Lower leg skin (tissue), 4 donors: ENCODE results near the gene NDUFB5. TPM values are rescaled to one million over a fixed set of nuclear protein-coding genes. Genes with fewer than 3 reads are reported as not detected.

Experiments
- DNase-seq, 2 donors: peaks; one replicate each; pipeline ENCODE4 v3.0.0-alpha.2; 2019; ENCODE audit warnings: low spot score in 2 of 2
- H3K4me3 ChIP-seq: fragments of 200-600 bp; sonication (generic); 2 replicates; pipeline ENCODE4 v1.5.1; 2017; ENCODE audit warnings: mild to moderate bottlenecking, low read depth; ENCODE audit not compliant: poor library complexity, severe bottlenecking
- POLR2A ChIP-seq, 2 donors: fragments of 450-650 bp; IDR thresholded peaks; one replicate each; pipeline ENCODE4 v1.6.1; 2016 to 2017; ENCODE audit warnings: antibody characterized with exemption in 2 of 2, mild to moderate bottlenecking in 1 of 2, moderate library complexity in 1 of 2
- whole genome bisulfite sequencing, 2 donors: methylation state at CpG; one replicate each; pipeline ENCODE4 v1.1.5; 2018; 5-methylcytosine and 5-hydroxymethylcytosine counted together
- intact Hi-C: fragments of 100-400 bp; cut with DNase I; formaldehyde crosslinking; loops from one replicate; pipeline ENCODE4 v1.15.0; 2023; ENCODE audit warnings: low total_unique reads
- total RNA-seq, 4 donors: library from RNA; depleted of rRNA; stranded (reverse); fragments of >200 nt; gene quantifications; one replicate each; pipeline ENCODE4 v1.1.0, GENCODE V29; 2016
- TF ChIP-seq, protein P1 (sequence below), 3 donors: fragments of 450-650 bp; IDR thresholded peaks; one replicate each; pipeline ENCODE4 v1.5.1; 2016; ENCODE audit warnings: antibody characterized with exemption in 3 of 3, mild to moderate bottlenecking in 3 of 3, moderate library complexity in 2 of 3

Gene NDUFB5
- total RNA-seq: 10 to 100 TPM; 61.1 to 92.5 (median 78.3) TPM

DNA sequence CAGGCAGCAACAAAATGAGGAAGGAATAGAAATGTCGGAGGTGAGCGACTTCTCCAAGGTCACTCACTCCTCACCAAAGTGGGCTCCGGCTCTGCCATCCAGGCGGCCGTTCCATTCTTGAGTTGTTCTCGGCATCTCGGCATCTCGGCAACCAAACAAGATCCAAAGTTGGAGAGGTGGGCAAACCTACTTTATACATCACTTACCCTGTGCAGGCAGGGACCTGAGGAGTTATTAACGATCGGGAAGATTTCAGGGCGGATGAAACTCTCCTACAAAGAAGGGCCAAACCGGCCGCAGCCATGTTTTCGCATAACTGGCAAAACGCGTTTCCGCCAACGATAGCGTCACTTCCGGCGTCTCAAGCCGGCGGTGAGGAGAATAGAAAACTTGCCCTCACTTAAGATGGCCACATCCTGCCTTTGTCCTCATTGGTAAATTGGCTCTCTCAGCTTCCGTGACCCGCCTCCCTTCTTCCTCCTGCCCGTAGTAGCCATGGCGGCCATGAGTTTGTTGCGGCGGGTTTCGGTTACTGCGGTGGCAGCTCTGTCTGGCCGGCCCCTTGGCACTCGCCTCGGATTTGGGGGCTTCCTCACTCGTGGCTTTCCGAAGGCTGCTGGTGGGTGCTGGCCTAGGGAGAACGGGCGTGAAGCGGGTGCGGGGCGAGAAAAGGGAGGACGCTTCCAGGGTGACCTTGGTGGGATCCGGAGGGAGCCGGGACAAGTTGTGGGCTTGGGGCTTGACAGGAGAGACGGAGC is at the start of gene NDUFB5, which contains the start of gene MRPL47:
Gene NDUFB5, plus strand, starts transcription at position 474 of the 758 bp plus-strand sequence. Its CDS starts 22 bp downstream, at position 496.
Gene MRPL47, minus strand, starts transcription at position 318 of the 758 bp plus-strand sequence. Its CDS starts 14 bp downstream, at position 304.
- DNase-seq: peak; percentile 95 to 98
- TF ChIP-seq, protein P1, sequence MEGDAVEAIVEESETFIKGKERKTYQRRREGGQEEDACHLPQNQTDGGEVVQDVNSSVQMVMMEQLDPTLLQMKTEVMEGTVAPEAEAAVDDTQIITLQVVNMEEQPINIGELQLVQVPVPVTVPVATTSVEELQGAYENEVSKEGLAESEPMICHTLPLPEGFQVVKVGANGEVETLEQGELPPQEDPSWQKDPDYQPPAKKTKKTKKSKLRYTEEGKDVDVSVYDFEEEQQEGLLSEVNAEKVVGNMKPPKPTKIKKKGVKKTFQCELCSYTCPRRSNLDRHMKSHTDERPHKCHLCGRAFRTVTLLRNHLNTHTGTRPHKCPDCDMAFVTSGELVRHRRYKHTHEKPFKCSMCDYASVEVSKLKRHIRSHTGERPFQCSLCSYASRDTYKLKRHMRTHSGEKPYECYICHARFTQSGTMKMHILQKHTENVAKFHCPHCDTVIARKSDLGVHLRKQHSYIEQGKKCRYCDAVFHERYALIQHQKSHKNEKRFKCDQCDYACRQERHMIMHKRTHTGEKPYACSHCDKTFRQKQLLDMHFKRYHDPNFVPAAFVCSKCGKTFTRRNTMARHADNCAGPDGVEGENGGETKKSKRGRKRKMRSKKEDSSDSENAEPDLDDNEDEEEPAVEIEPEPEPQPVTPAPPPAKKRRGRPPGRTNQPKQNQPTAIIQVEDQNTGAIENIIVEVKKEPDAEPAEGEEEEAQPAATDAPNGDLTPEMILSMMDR (IDR thresholded peaks at IDR 0.05): no peak
- no peak for TF ChIP-seq POLR2A (IDR thresholded peaks at IDR 0.05)
- 1% methylated on average over 45 of the region's 45 CpGs for WGBS, 2 donors
- intact Hi-C loops: no loop called here
- peak within 1 kb of the TSS; percentile 92 for H3K4me3 ChIP-seq

- intact Hi-C loops: loop anchor here (10.0 kb wide), 1 partner anchor 134 kb away; no protein-coding TSS in a partner anchor
- no peak overlapping the region for H3K4me3 ChIP-seq
- peak; percentile 57 to 90 for DNase-seq
- WGBS, 2 donors: 1 to 6% methylated on average over 3 of the region's 3 CpGs
- TF ChIP-seq, protein P1 (IDR thresholded peaks at IDR 0.05): no peak
- no peak for TF ChIP-seq POLR2A (IDR thresholded peaks at IDR 0.05)
Observed at GRCh38 chr3:179558742-179559364, 45.7 kb upstream of the NDUFB5 start.

GRCh38 chr3:179560791-179561190 is 43.8 kb upstream of the NDUFB5 start:
- intact Hi-C loops: no loop called here
- 85 to 100% methylated on average over 1 of the region's 1 CpG for WGBS, 2 donors
- H3K4me3 ChIP-seq: no peak overlapping the region
- no peak for DNase-seq
- no peak for TF ChIP-seq POLR2A (IDR thresholded peaks at IDR 0.05)
- TF ChIP-seq, protein P1 (IDR thresholded peaks at IDR 0.05): no peak

DNA sequence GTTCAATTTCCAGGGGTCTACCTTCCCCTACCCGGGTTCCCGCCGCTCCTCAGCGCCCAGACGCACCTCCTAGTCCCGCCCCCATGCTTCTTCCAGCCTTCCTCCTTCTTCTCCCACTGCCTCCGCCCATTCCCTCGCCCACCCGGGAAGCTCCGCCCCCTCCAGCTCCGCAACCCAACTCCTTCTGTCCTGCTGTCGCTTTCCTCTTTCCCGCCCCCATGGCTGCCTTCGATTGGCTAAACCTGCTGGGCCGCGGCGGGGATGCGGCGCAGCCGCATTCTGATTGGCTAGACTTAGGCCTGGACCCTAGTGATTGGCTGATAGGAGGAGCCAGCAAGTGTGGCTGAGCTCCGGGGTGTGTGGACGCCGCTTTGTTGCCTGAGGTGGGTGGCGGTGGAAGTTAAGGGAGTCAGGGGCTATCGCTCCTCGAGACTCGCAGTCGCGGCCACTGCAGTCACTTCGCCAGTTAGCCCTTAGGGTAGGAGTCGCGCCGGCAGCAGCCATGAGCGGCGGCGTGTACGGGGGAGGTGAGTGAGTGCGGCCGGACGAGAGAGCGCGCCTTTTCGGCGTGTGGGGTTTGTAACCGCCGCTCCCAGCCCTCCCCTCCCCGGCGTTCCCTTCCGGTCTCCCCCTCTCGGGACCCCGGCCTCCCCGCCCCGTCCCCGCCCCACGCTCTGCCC is 41.9 kb upstream of the NDUFB5 start, which contains the start of gene ACTL6A:
Gene ACTL6A, plus strand, starts transcription at position 336 of the 680 bp plus-strand sequence. Its CDS starts 167 bp downstream, at position 503.
- TF ChIP-seq, protein P1 (IDR thresholded peaks at IDR 0.05): no peak
- TF ChIP-seq POLR2A (IDR thresholded peaks at IDR 0.05): no peak
- H3K4me3 ChIP-seq: peak within 1 kb of the TSS; percentile 69
- 1% methylated on average over 23 to 55 of the region's 55 CpGs for WGBS, 2 donors
- intact Hi-C loops: no loop called here
- peak; percentile 100 for DNase-seq

- peak; percentile 56 to 91 for DNase-seq
- TF ChIP-seq POLR2A (IDR thresholded peaks at IDR 0.05): no peak
- TF ChIP-seq, protein P1 (IDR thresholded peaks at IDR 0.05): no peak
- intact Hi-C loops: no loop called here
- 0% methylated on average over 35 to 40 of the region's 40 CpGs for WGBS, 2 donors
- peak overlapping the region; percentile 69 for H3K4me3 ChIP-seq
Observed at GRCh38 chr3:179563271-179563783, 41.3 kb upstream of the NDUFB5 start.
